Activated naive CD8-positive, alpha-beta T cell (primary cell): ENCODE measurements around the gene ANKRD11.
"Not testable (repeated sequence)": the region's sequence is repeated elsewhere in the genome, so short reads cannot be mapped to it uniquely, and the experiment has no call there.

Experiments used
- H3K27ac Mint-ChIP-seq: one replicate; pipeline ENCODE4 v1.8.0; 2021; ENCODE audit warnings: mixed read lengths
- H3K27me3 Mint-ChIP-seq: one replicate; pipeline ENCODE4 v1.8.0; 2021; ENCODE audit warnings: mixed read lengths
- H3K36me3 Mint-ChIP-seq: one replicate; pipeline ENCODE4 v1.8.0; 2021; ENCODE audit warnings: mixed read lengths
- H3K4me1 Mint-ChIP-seq: one replicate; pipeline ENCODE4 v1.8.0; 2021; ENCODE audit warnings: low read depth, mixed read lengths
- H3K4me3 Mint-ChIP-seq: one replicate; pipeline ENCODE4 v1.8.0; 2021; ENCODE audit warnings: mild to moderate bottlenecking, mixed read lengths
- H3K9me3 Mint-ChIP-seq: one replicate; pipeline ENCODE4 v1.8.0; 2021; ENCODE audit warnings: low read depth, mixed read lengths

The ANKRD11 gene

GRCh38 chr16:89269805-89270665 lies 220.3 kb downstream of the ANKRD11 start:
- H3K4me3 Mint-ChIP-seq, result no peak overlapping the region
- no peaks in the 10 kb centered on the region for H3K4me1 Mint-ChIP-seq
- H3K9me3 Mint-ChIP-seq, result no peaks in the 10 kb centered on the region
- no peaks in the 10 kb centered on the region for H3K27me3 Mint-ChIP-seq
- H3K27ac Mint-ChIP-seq, result no peak overlapping the region
- H3K36me3 Mint-ChIP-seq, result no peaks in the 10 kb centered on the region

- no peaks in the 10 kb centered on the region for H3K27me3 Mint-ChIP-seq
- peak overlapping the region; percentile 1 for H3K27ac Mint-ChIP-seq
- H3K4me1 Mint-ChIP-seq, result no peaks in the 10 kb centered on the region
- H3K4me3 Mint-ChIP-seq, result no peak overlapping the region
- no peaks in the 10 kb centered on the region for H3K36me3 Mint-ChIP-seq
- H3K9me3 Mint-ChIP-seq, result no peaks in the 10 kb centered on the region
These were observed 221.2 kb downstream of the ANKRD11 start for GRCh38 chr16:89268987-89269735.

- no peaks in the 10 kb centered on the region for H3K27me3 Mint-ChIP-seq
- no peaks in the 10 kb centered on the region for H3K9me3 Mint-ChIP-seq
- H3K27ac Mint-ChIP-seq, result peak overlapping the region; percentile 1
- H3K4me3 Mint-ChIP-seq, result no peak overlapping the region
- no peaks in the 10 kb centered on the region for H3K36me3 Mint-ChIP-seq
- no peaks in the 10 kb centered on the region for H3K4me1 Mint-ChIP-seq
These were observed 221.8 kb downstream of the ANKRD11 start for GRCh38 chr16:89268585-89268984.

- H3K4me1 Mint-ChIP-seq, H3K9me3 Mint-ChIP-seq, H3K27ac Mint-ChIP-seq, H3K4me3 Mint-ChIP-seq, H3K36me3 Mint-ChIP-seq, H3K27me3 Mint-ChIP-seq: not testable (repeated sequence)
These were observed 222.6 kb downstream of the ANKRD11 start for GRCh38 chr16:89267746-89268145.

GRCh38 chr16:89266521-89267134 lies 223.7 kb downstream of the ANKRD11 start:
- Mint-ChIP-seq H3K27ac (no peak overlapping the region), H3K9me3 (no peaks in the 10 kb centered on the region), H3K27me3 (no peaks in the 10 kb centered on the region), H3K36me3 (no peaks in the 10 kb centered on the region), H3K4me1 (peaks cover under 1% of the 10 kb centered on the region), H3K4me3 (no peak overlapping the region)

- no peaks in the 10 kb centered on the region for H3K27me3 Mint-ChIP-seq
- H3K9me3 Mint-ChIP-seq, result no peaks in the 10 kb centered on the region
- no peaks in the 10 kb centered on the region for H3K36me3 Mint-ChIP-seq
- no peak overlapping the region for H3K27ac Mint-ChIP-seq
- H3K4me3 Mint-ChIP-seq, result no peak overlapping the region
- peaks cover 2% of the 10 kb centered on the region for H3K4me1 Mint-ChIP-seq
These were observed 224.7 kb downstream of the ANKRD11 start for GRCh38 chr16:89265647-89266046.

GRCh38 chr16:89264800-89265550 lies 225.4 kb downstream of the ANKRD11 start:
- no peaks in the 10 kb centered on the region for H3K36me3 Mint-ChIP-seq
- no peak overlapping the region for H3K27ac Mint-ChIP-seq
- no peaks in the 10 kb centered on the region for H3K9me3 Mint-ChIP-seq
- no peaks in the 10 kb centered on the region for H3K27me3 Mint-ChIP-seq
- no peak overlapping the region for H3K4me3 Mint-ChIP-seq
- H3K4me1 Mint-ChIP-seq, result peaks cover 2% of the 10 kb centered on the region

GRCh38 chr16:89261691-89262563 lies 228.4 kb downstream of the ANKRD11 start:
- H3K4me3 Mint-ChIP-seq, result no peak overlapping the region
- peaks cover 4% of the 10 kb centered on the region for H3K27me3 Mint-ChIP-seq
- no peaks in the 10 kb centered on the region for H3K36me3 Mint-ChIP-seq
- no peaks in the 10 kb centered on the region for H3K9me3 Mint-ChIP-seq
- peaks cover 9% of the 10 kb centered on the region for H3K4me1 Mint-ChIP-seq
- no peak overlapping the region for H3K27ac Mint-ChIP-seq

- peaks cover 15% of the 10 kb centered on the region for H3K4me1 Mint-ChIP-seq
- not testable (repeated sequence) for H3K4me3 Mint-ChIP-seq, H3K36me3 Mint-ChIP-seq, H3K27me3 Mint-ChIP-seq, H3K9me3 Mint-ChIP-seq, H3K27ac Mint-ChIP-seq
These were observed 230.5 kb downstream of the ANKRD11 start for GRCh38 chr16:89259901-89260300.

GRCh38 chr16:89257757-89258465 lies 232.4 kb downstream of the ANKRD11 start:
- Mint-ChIP-seq H3K36me3 (no peaks in the 10 kb centered on the region), H3K4me1 (peaks cover 15% of the 10 kb centered on the region), H3K9me3 (no peaks in the 10 kb centered on the region), H3K27me3 (peaks cover 6% of the 10 kb centered on the region), H3K27ac (no peak overlapping the region), H3K4me3 (peak overlapping the region; percentile 75)

GRCh38 chr16:89257281-89257731 lies 233.1 kb downstream of the ANKRD11 start:
- Mint-ChIP-seq H3K27me3 (peaks cover 6% of the 10 kb centered on the region), H3K9me3 (no peaks in the 10 kb centered on the region), H3K36me3 (no peaks in the 10 kb centered on the region), H3K4me3 (peak overlapping the region; percentile 75), H3K27ac (no peak overlapping the region), H3K4me1 (peaks cover 15% of the 10 kb centered on the region)

- Mint-ChIP-seq H3K27ac (no peak overlapping the region), H3K9me3 (no peaks in the 10 kb centered on the region), H3K36me3 (no peaks in the 10 kb centered on the region), H3K4me1 (peaks cover 15% of the 10 kb centered on the region), H3K27me3 (peaks cover 6% of the 10 kb centered on the region), H3K4me3 (peak overlapping the region; percentile 58)
These were observed 233.6 kb downstream of the ANKRD11 start for GRCh38 chr16:89256651-89257254.
